IMR-90 (cell line): ENCODE results near the gene LRCH4. TPM values are rescaled to one million over a fixed set of nuclear protein-coding genes. Genes with fewer than 3 reads are reported as not detected.

Source experiments
- ATAC-seq: fragments of 200-7000 bp; cut with Tn5 transposase; 2 replicates; pipeline ENCODE4 v1.9.1; 2020; ENCODE audit warnings: low read depth, mild to moderate bottlenecking, moderate library complexity
- BruUV-seq: library from RNA; stranded (reverse); fragments of 400-500 nt; replicated peaks from 2 replicates; lab custom pipeline; 2021; lab: Mats Ljungman, UMichigan
- CTCF ChIA-PET: fragments of 300-600 bp; formaldehyde crosslinking; extraction: SDS; loops from one replicate; lab custom pipeline; 2021; ENCODE audit warnings: antibody characterized with exemption; lab: Yijun Ruan, JAX
- POLR2A ChIA-PET: fragments of 300-600 bp; sonication (Branson Sonifier 250); formaldehyde crosslinking; loops from one replicate; lab custom pipeline; 2022; ENCODE audit warnings: antibody characterized with exemption; ENCODE audit not compliant: unreplicated experiment; lab: Charles Lee
- DNase-seq: peaks from one replicate; pipeline ENCODE4 v3.0.0; 2013
- H2AFZ ChIP-seq: replicated peaks from 2 replicates; pipeline ENCODE3; 2013; ENCODE audit warnings: low read length, mild to moderate bottlenecking; ENCODE audit not compliant: poor library complexity
- H2AK5ac ChIP-seq: 2 replicates; pipeline ENCODE4 v1.6.1; 2013; ENCODE audit warnings: low read depth, low read length, inconsistent platforms
- H2AK9ac ChIP-seq: replicated peaks from 2 replicates; pipeline ENCODE3; 2013; ENCODE audit warnings: mild to moderate bottlenecking, low read depth, low read length, moderate library complexity; ENCODE audit not compliant: poor library complexity
- H2BK120ac ChIP-seq: 2 replicates; pipeline ENCODE4 v1.6.1; 2013; ENCODE audit warnings: low read depth, low read length, inconsistent platforms
- H2BK15ac ChIP-seq: 3 replicates; pipeline ENCODE4 v1.6.1; 2013; ENCODE audit warnings: low read depth, low read length, inconsistent platforms
- H2BK20ac ChIP-seq: 2 replicates; pipeline ENCODE4 v1.6.1; 2013; ENCODE audit warnings: low read depth, mild to moderate bottlenecking, inconsistent platforms, low read length, moderate library complexity
- H2BK5ac ChIP-seq: 2 replicates; pipeline ENCODE4 v1.6.1; 2013; ENCODE audit warnings: mild to moderate bottlenecking, low read depth, low read length, inconsistent platforms; ENCODE audit not compliant: poor library complexity, severe bottlenecking
- H3K14ac ChIP-seq: replicated peaks from 2 replicates; pipeline ENCODE4 v1.6.1; 2013; ENCODE audit warnings: low read depth, low read length, inconsistent platforms
- H3K18ac ChIP-seq: 2 replicates; pipeline ENCODE4 v1.6.1; 2013; ENCODE audit warnings: low read depth, low read length, control low read depth
- H3K23ac ChIP-seq: 2 replicates; pipeline ENCODE4 v1.6.1; 2013; ENCODE audit warnings: low read depth, low read length, inconsistent platforms
- H3K27ac ChIP-seq: 2 replicates; pipeline ENCODE4 v1.5.1; 2013; ENCODE audit warnings: mild to moderate bottlenecking, control low read depth, low read length; ENCODE audit not compliant: insufficient read depth
- H3K27me3 ChIP-seq: 2 replicates; pipeline ENCODE4 v1.6.1; 2013; ENCODE audit warnings: low read length; ENCODE audit not compliant: control insufficient read depth, insufficient read depth
- H3K36me3 ChIP-seq: 2 replicates; pipeline ENCODE4 v1.6.1; 2013; ENCODE audit warnings: low read length, mixed read lengths; ENCODE audit not compliant: control insufficient read depth, insufficient read depth
- H3K4ac ChIP-seq: 2 replicates; pipeline ENCODE4 v1.6.1; 2013; ENCODE audit warnings: low read depth, low read length, inconsistent platforms
- H3K4me1 ChIP-seq: 2 replicates; pipeline ENCODE4 v1.6.1; 2013; ENCODE audit warnings: low read length, mixed read lengths; ENCODE audit not compliant: control insufficient read depth, insufficient read depth
- H3K4me2 ChIP-seq: 2 replicates; pipeline ENCODE4 v1.6.1; 2013; ENCODE audit warnings: low read depth, mild to moderate bottlenecking, control low read depth, low read length, moderate library complexity
- H3K4me3 ChIP-seq: 2 replicates; pipeline ENCODE4 v1.5.1; 2013; ENCODE audit warnings: low read depth, mild to moderate bottlenecking, control low read depth, low read length, moderate library complexity; ENCODE audit not compliant: insufficient read depth
- H3K56ac ChIP-seq: 2 replicates; pipeline ENCODE4 v1.6.1; 2013; ENCODE audit warnings: low read length, inconsistent platforms; ENCODE audit not compliant: insufficient read depth; ENCODE audit errors: extremely low read depth
- H3K79me1 ChIP-seq, 2 experiments: 2 replicates each; pipeline ENCODE4 v1.6.1; 2013; ENCODE audit warnings: low read length in 2 of 2, inconsistent platforms in 1 of 2, low read depth in 1 of 2
- H3K9ac ChIP-seq: 2 replicates; pipeline ENCODE4 v1.6.1; 2013; ENCODE audit warnings: low read depth, low read length, control low read depth
- H3K9me1 ChIP-seq: 2 replicates; pipeline ENCODE4 v1.6.1; 2013; ENCODE audit warnings: low read length, inconsistent platforms; ENCODE audit not compliant: insufficient read depth
- H3K9me3 ChIP-seq: 2 replicates; pipeline ENCODE4 v1.6.1; 2013; ENCODE audit warnings: low read length; ENCODE audit not compliant: control insufficient read depth, insufficient read depth
- H4K20me1 ChIP-seq: 2 replicates; pipeline ENCODE4 v1.6.1; 2013; ENCODE audit warnings: low read length, inconsistent platforms; ENCODE audit not compliant: insufficient read depth
- H4K5ac ChIP-seq: 2 replicates; pipeline ENCODE4 v1.6.1; 2013; ENCODE audit warnings: mild to moderate bottlenecking, low read depth, low read length, control low read depth
- H4K8ac ChIP-seq, 2 experiments: 2 replicates each; pipeline ENCODE4 v1.6.1; 2013; ENCODE audit warnings: low read depth in 2 of 2, low read length in 2 of 2, control low read depth in 1 of 2, inconsistent platforms in 1 of 2
- H4K91ac ChIP-seq: 2 replicates; pipeline ENCODE4 v1.6.1; 2013; ENCODE audit warnings: low read depth, low read length, inconsistent platforms; ENCODE audit not compliant: insufficient read depth
- CEBPB ChIP-seq: IDR thresholded peaks from 2 replicates; pipeline ENCODE4 v1.6.1; 2012; ENCODE audit warnings: low read depth, low read length, improper control_type of control experiment
- CHD1 ChIP-seq: IDR thresholded peaks from 2 replicates; pipeline ENCODE4 v1.6.1; 2012; ENCODE audit warnings: low read depth, low read length, improper control_type of control experiment
- MAZ ChIP-seq: IDR thresholded peaks from 2 replicates; pipeline ENCODE4 v1.6.1; 2012; ENCODE audit warnings: low read depth, mild to moderate bottlenecking, low read length, improper control_type of control experiment, moderate library complexity, borderline replicate concordance
- RAD21 ChIP-seq: IDR thresholded peaks from 2 replicates; pipeline ENCODE4 v1.6.1; 2012; ENCODE audit warnings: low read length, improper control_type of control experiment
- WGBS, 2 experiments: methylation state at CpG; one replicate each; pipeline versions ENCODE4 v1.1.5 to v1.1.7; 2013; ENCODE audit warnings: missing lambda C conversion rate in 2 of 2; ENCODE audit not compliant: insufficient read length in 1 of 2; ENCODE audit errors: extremely low coverage in 2 of 2; 5-methylcytosine and 5-hydroxymethylcytosine counted together
- dilution Hi-C: fragments of 300-500 bp; cut with HindIII; formaldehyde crosslinking; loops from one replicate; pipeline ENCODE4 v1.14.3; 2018; ENCODE audit warnings: low sequenced_read_pairs; ENCODE audit not compliant: unreplicated experiment
- in situ Hi-C: fragments of 300-500 bp; cut with MboI; formaldehyde crosslinking; loops from 3 replicates; pipeline ENCODE4 v1.14.3; 2019; ENCODE audit warnings: low sequenced_read_pairs, inconsistent platforms, mixed read lengths
- intact Hi-C: fragments of 100-400 bp; cut with micrococcal nuclease; formaldehyde crosslinking; loops from 2 replicates; pipeline ENCODE4 v1.10.0; 2022
- polyA plus RNA-seq, 3 experiments: library from polyadenylated mRNA; depleted of rRNA; stranded (reverse); fragments of >200 nt; gene quantifications; 2 replicates each; pipeline ENCODE4 v1.2.3, GENCODE V29; 2012; ENCODE audit warnings: low replicate concordance in 1 of 3
- total RNA-seq: library from RNA; depleted of rRNA; stranded (reverse); fragments of >200 nt; gene quantifications from 2 replicates; pipeline ENCODE4 v1.2.3, GENCODE V29; 2012
- TF ChIP-seq, protein P1 (sequence below): fragments of 150-350 bp; IDR thresholded peaks from 2 replicates; pipeline ENCODE4 v1.6.1; 2017; ENCODE audit warnings: mild to moderate bottlenecking, antibody characterized with exemption, low read length, low read depth

Gene LRCH4
- total and polyA plus RNA-seq, 2 of the 4 experiments (the other 2 are of a cell fraction), result 5.0 to 41.3 TPM

DNA sequence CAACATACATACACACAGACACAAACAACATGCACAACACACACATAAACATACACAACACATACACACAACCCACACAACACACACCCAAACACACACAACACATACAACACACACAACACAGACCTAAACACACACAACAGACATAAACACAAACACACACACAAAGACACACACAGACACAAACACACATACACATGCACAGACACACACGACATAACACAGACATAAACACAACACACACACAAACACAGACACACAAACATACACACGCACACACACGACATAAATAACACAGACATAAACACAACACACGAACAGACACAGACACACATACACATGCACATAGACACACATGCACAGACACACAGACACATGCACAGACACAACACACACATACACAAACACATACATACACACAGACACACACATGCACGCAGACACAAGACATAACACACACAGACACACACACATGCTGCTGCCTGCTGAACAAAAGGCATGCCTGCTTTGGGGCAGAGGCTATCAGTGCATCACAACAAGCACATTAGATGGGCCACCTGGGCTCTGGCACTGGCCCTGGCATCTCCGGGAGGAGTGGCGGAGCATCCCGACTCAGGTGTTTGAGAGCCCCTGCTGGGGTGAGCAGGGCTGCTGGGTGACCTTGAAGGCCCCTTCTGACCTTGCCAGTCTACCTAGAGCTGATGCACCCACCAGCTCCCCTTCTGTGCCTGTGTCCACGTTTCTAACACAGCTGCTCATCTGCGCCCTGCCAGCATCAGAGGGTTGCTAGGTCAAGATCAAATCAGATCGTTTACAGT, 5.3 kb downstream of the LRCH4 start:
- Histone ChIP-seq H2AK5ac (peak overlapping the region; percentile 43; the same call in 1 of the 2 replicates), H3K4me2 (no peak overlapping the region), H3K4ac (no peak overlapping the region), H4K8ac (peak overlapping the region in 1 of 2 experiments; percentile 12; a peak in 1 of 4 replicates), H2AFZ (peak overlapping the region; percentile 23), H3K27me3 (no peaks in the 10 kb centered on the region), H2AK9ac (peak overlapping the region; percentile 78), H3K9ac (no peak overlapping the region), H3K56ac (no peak overlapping the region), H3K27ac (no peak overlapping the region), H2BK5ac (peak overlapping the region; percentile 91), H3K14ac (no peak overlapping the region), H3K23ac (no peak overlapping the region; the same call in none of the 2 replicates), H2BK20ac (no peak overlapping the region), H4K5ac (no peak overlapping the region), H3K79me1 (peaks cover 17 to 66% of the 10 kb centered on the region in 2 experiments), H4K91ac (no peak overlapping the region), H4K20me1 (peaks cover 37% of the 10 kb centered on the region), H3K9me1 (peaks cover 5% of the 10 kb centered on the region), H3K18ac (no peak overlapping the region), H2BK120ac (no peak overlapping the region), H3K4me3 (no peak overlapping the region), H3K9me3 (no peaks in the 10 kb centered on the region), H3K36me3 (peaks cover 64% of the 10 kb centered on the region), H2BK15ac (no peak overlapping the region), H3K4me1 (peaks cover 12% of the 10 kb centered on the region)
- TF ChIP-seq RAD21, result no peak
- TF ChIP-seq CHD1, result no peak
- TF ChIP-seq, protein P1, sequence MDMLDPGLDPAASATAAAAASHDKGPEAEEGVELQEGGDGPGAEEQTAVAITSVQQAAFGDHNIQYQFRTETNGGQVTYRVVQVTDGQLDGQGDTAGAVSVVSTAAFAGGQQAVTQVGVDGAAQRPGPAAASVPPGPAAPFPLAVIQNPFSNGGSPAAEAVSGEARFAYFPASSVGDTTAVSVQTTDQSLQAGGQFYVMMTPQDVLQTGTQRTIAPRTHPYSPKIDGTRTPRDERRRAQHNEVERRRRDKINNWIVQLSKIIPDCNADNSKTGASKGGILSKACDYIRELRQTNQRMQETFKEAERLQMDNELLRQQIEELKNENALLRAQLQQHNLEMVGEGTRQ, result no peak
- no peak for TF ChIP-seq MAZ
- TF ChIP-seq CEBPB, result no peak
- WGBS, 2 experiments, result 88% methylated on average over 5 of the region's 11 CpGs; no CpG with 5 or more reads in 1 of the 2 experiments
- intact Hi-C loops (loop anchor here (10.0 kb wide), 1 partner anchor 254 kb away; no protein-coding TSS in a partner anchor), in situ Hi-C loops (loop anchor here (25.0 kb wide), 1 partner anchor 282 kb away; the partner anchor contains the start of genes SLC12A9 and TRIP6), dilution Hi-C loops (no loop called here)
- BruUV-seq, result no TSS peak
- no peak for ATAC-seq
- DNase-seq, result no peak
- CTCF ChIA-PET, result no interaction called here
- POLR2A ChIA-PET, result no interaction called here
